ENCODE data around the gene ABHD14A. TPM values are rescaled to one million over a fixed set of nuclear protein-coding genes. Genes with fewer than 3 reads are reported as not detected.
"Not testable (repeated sequence)": the region's sequence is repeated elsewhere in the genome, so short reads cannot be mapped to it uniquely, and the experiment has no call there.

Gene ABHD14A
- 12.2 and 14.6 TPM in 2 replicates for total RNA-seq
- long read RNA-seq, transcript ABHD14A-201 (5 exons, 1,062 nt) = major isoform, 6 of 11 reads
- long read RNA-seq, partial matches to known transcripts = 1 of 11 reads
- long read RNA-seq, other reads (novel, unspliced or antisense) = 4 of 11 reads

- Mint-ChIP-seq H3K4me1 (ENCODE audit: unreplicated experiment) (peaks cover 21% of the 10 kb centered on the region), H3K27me3 (ENCODE audit: unreplicated experiment) (no peaks in the 10 kb centered on the region), H3K36me3 (ENCODE audit: unreplicated experiment) (no peaks in the 10 kb centered on the region), H3K9me3 (ENCODE audit: unreplicated experiment) (no peaks in the 10 kb centered on the region), H3K27ac (ENCODE audit: unreplicated experiment) (peak within 1 kb of the TSS; percentile 93), H3K4me3 (ENCODE audit: unreplicated experiment) (peak within 1 kb of the TSS; percentile 95)
- TF ChIP-seq, protein P1, sequence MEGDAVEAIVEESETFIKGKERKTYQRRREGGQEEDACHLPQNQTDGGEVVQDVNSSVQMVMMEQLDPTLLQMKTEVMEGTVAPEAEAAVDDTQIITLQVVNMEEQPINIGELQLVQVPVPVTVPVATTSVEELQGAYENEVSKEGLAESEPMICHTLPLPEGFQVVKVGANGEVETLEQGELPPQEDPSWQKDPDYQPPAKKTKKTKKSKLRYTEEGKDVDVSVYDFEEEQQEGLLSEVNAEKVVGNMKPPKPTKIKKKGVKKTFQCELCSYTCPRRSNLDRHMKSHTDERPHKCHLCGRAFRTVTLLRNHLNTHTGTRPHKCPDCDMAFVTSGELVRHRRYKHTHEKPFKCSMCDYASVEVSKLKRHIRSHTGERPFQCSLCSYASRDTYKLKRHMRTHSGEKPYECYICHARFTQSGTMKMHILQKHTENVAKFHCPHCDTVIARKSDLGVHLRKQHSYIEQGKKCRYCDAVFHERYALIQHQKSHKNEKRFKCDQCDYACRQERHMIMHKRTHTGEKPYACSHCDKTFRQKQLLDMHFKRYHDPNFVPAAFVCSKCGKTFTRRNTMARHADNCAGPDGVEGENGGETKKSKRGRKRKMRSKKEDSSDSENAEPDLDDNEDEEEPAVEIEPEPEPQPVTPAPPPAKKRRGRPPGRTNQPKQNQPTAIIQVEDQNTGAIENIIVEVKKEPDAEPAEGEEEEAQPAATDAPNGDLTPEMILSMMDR (IDR thresholded peaks at IDR 0.05) = no peak
- DNase-seq (ENCODE audit: extremely low spot score, unreplicated experiment) = no peak
Measured at GRCh38 chr3:51974963-51975851, at the start of gene ABHD14A. TSS of gene ABHD14A (plus strand) at chr3:51975064. CDS start at chr3:51975136, 72 bp downstream.

DNA sequence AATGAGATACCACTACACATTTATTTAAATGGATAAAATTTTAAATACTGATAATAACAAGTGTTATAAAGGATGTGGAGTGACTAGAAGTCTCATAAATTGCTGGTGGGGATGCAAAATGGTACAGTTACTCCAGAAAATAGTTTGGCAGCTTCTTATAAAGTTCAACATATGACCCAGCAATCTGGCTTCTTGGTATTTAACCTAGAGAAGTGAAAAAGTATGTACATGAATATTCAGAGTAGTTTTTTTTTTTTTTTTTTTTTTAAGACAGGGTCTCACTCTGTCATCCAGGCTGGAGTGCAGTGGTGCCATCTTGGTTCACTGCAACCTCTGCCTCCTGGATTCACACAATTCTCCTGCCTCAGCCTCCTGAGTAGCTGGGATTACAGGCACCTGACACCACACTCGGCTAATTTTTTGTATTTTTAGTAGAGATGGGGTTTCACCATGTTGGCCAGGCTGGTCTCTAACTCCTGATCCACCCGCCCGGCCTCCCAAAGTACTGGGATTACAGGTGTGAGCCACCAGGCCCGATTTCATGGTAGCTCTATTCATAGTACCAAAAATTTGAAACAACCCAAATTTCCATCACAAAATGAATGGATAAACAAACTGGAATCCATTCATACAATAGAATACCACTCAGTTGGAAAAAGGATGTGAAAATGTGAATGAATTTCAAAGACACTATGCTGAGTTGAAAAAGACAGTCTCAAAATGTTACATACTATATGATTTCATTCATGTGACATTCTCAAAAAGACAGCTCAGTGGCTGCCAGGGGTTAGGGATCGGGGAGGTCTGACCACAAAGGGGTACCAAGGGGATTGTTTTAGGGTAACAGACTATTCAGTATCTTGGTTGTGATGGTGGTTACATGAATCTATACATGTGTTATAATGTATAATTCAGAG is 47.5 kb upstream of the ABHD14A start:
- Mint-ChIP-seq H3K27ac (ENCODE audit: unreplicated experiment) (no peak overlapping the region), H3K36me3 (ENCODE audit: unreplicated experiment) (peaks cover 2% of the 10 kb centered on the region), H3K4me3 (ENCODE audit: unreplicated experiment) (no peak overlapping the region), H3K4me1 (ENCODE audit: unreplicated experiment) (no peaks in the 10 kb centered on the region), H3K27me3 (ENCODE audit: unreplicated experiment) (peaks cover 6% of the 10 kb centered on the region), H3K9me3 (ENCODE audit: unreplicated experiment) (peaks cover 4% of the 10 kb centered on the region)
- TF ChIP-seq, protein P1 (IDR thresholded peaks at IDR 0.05) = no peak
- DNase-seq (ENCODE audit: extremely low spot score, unreplicated experiment) = no peak

DNA sequence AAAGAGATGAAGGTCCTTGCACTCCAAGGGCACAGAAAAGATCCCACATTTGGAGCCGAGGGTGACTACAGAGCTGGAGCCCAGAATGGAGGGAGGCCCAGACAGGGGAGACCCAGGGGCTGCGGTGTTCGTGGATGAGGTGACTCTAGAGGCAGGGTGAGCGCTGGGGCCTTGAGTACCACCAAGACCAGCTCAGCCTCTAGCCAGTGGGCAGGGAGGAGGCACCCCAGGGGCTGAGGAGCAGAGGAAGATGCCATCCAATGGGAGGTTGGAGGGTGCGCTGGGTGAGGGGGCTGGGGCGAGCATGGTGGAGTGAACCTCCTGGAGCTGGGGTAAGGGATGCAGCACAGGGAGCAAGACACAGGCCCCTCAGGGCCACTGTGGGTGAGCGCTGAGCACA is 46.4 kb upstream of the ABHD14A start:
- no peak overlapping the region for H3K4me3 Mint-ChIP-seq (ENCODE audit: unreplicated experiment)
- H3K36me3 Mint-ChIP-seq (ENCODE audit: unreplicated experiment) = peaks cover 3% of the 10 kb centered on the region
- TF ChIP-seq, protein P1 (IDR thresholded peaks at IDR 0.05) = no peak
- no peaks in the 10 kb centered on the region for H3K4me1 Mint-ChIP-seq (ENCODE audit: unreplicated experiment)
- H3K9me3 Mint-ChIP-seq (ENCODE audit: unreplicated experiment) = peaks cover 4% of the 10 kb centered on the region
- peak; percentile 84 for DNase-seq (ENCODE audit: extremely low spot score, unreplicated experiment)
- no peaks in the 10 kb centered on the region for H3K27me3 Mint-ChIP-seq (ENCODE audit: unreplicated experiment)
- no peak overlapping the region for H3K27ac Mint-ChIP-seq (ENCODE audit: unreplicated experiment)

DNA sequence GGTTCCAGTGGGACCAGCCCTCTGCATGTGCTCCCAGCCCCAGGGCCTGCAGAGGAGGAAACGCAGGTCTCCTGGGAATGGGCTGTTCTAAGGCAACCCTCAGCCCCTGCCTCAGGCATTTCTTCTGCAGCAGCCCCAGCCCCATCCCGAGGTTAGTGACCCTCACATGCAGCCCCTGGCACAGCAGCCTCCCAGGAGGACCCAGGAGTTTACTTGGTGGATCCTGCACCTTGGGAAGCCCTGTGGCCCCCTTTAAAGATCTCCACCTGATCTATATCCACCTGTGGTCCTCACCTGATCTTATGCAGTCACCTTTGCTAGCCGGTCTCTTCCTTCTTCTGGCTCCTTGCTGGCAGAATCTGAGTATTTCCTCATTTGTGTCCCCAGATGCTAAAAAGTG is 45.9 kb upstream of the ABHD14A start:
- not testable (repeated sequence) for H3K4me1 Mint-ChIP-seq (ENCODE audit: unreplicated experiment); H3K9me3 Mint-ChIP-seq (ENCODE audit: unreplicated experiment); H3K27ac Mint-ChIP-seq (ENCODE audit: unreplicated experiment); H3K4me3 Mint-ChIP-seq (ENCODE audit: unreplicated experiment); H3K36me3 Mint-ChIP-seq (ENCODE audit: unreplicated experiment); H3K27me3 Mint-ChIP-seq (ENCODE audit: unreplicated experiment)
- peak; percentile 57 for DNase-seq (ENCODE audit: extremely low spot score, unreplicated experiment)

DNA sequence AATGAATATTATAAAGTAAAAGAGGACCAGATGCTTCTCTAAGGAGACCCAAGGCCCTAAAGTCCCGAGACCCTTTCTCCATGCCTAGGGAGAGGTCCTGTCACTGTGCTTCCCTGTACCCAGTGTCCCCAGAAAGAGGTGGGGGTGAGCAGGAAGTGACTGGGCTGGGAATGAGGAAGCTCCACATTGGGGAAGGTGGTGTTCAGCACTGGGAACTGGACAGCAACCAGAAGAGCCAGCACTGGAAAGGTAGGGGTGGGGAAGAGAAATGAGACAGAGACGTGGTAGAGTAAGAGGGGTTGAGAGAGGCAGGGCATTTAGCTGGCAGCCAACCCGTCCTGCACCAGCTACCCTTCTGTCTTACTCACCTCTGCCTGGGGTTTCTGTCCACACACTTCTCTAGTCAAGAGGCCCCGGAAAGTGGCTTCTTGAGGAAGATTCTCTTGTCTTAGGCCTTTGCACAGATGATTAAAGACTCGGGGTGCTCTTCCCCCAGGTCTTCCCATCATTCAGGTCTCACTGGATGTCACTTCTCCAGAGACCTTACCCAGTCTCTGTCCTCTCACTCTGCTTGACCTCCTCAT is 45.4 kb upstream of the ABHD14A start:
- TF ChIP-seq, protein P1 (IDR thresholded peaks at IDR 0.05) = no peak
- no peaks in the 10 kb centered on the region for H3K27me3 Mint-ChIP-seq (ENCODE audit: unreplicated experiment)
- peaks cover 4% of the 10 kb centered on the region for H3K9me3 Mint-ChIP-seq (ENCODE audit: unreplicated experiment)
- H3K4me1 Mint-ChIP-seq (ENCODE audit: unreplicated experiment) = no peaks in the 10 kb centered on the region
- no peak overlapping the region for H3K4me3 Mint-ChIP-seq (ENCODE audit: unreplicated experiment)
- peak; percentile 64 for DNase-seq (ENCODE audit: extremely low spot score, unreplicated experiment)
- no peak overlapping the region for H3K27ac Mint-ChIP-seq (ENCODE audit: unreplicated experiment)
- H3K36me3 Mint-ChIP-seq (ENCODE audit: unreplicated experiment) = peaks cover 9% of the 10 kb centered on the region

All from osteocyte (in vitro differentiated cells).